Gastrocnemius medialis (tissue), 4 donors: Measurements from ENCODE around the gene STAMBP. TPM values are rescaled to one million over a fixed set of nuclear protein-coding genes. Genes with fewer than 3 reads are reported as not detected.

Source experiments
- ATAC-seq, 2 donors: fragments of 150-250 bp; one replicate each; pipeline ENCODE4 v1.9.1; 2016
- DNase-seq, 2 donors: peaks; one replicate each; pipeline ENCODE4 v3.0.0-alpha.2; 2019
- H3K27ac ChIP-seq, 4 donors: fragments of 200-600 bp; sonication (generic); 1 replicate in 1 of 4; 2 replicates in 3 of 4; pipeline ENCODE4 v1.5.1; 2016 to 2018; ENCODE audit warnings: mild to moderate bottlenecking in 2 of 4, moderate library complexity in 1 of 4
- H3K27me3 ChIP-seq, 3 donors: fragments of 200-600 bp; sonication (generic) in 2 of 3; 1 replicate in 1 of 3; 2 replicates in 2 of 3; pipeline versions ENCODE4 v1.5.1 to v1.6.0; 2016 to 2019; ENCODE audit warnings: mild to moderate bottlenecking in 1 of 3, moderate library complexity in 1 of 3
- H3K36me3 ChIP-seq, 2 donors: fragments of 200-600 bp; sonication (generic) in 1 of 2; one replicate each; pipeline ENCODE4 v1.5.1; 2017 to 2018
- H3K4me1 ChIP-seq, 2 donors: fragments of 200-600 bp; sonication (generic) in 1 of 2; one replicate each; pipeline ENCODE4 v1.5.1; 2016 to 2017; ENCODE audit warnings: mild to moderate bottlenecking in 2 of 2
- H3K4me3 ChIP-seq, 4 donors: fragments of 200-600 bp; sonication (generic) in 3 of 4; 1 replicate in 1 of 4; 2 replicates in 3 of 4; pipeline ENCODE4 v1.5.1; 2016 to 2019; ENCODE audit warnings: mild to moderate bottlenecking in 2 of 4
- H3K9me3 ChIP-seq, 3 donors: fragments of 200-600 bp; sonication (generic) in 2 of 3; 1 replicate in 1 of 3; 2 replicates in 2 of 3; pipeline ENCODE4 v1.5.1; 2016 to 2019
- CTCF ChIP-seq, 5 experiments: fragments of 450-650 bp in 3 of 5; fragments of 200-600 bp in 2 of 5; sonication (generic) in 2 of 5; IDR thresholded peaks in 4 of 5; conservative IDR thresholded peaks in 1 of 5; 1 replicate in 4 of 5; 2 replicates in 1 of 5; pipeline ENCODE4 v1.5.1; 2016 to 2019; ENCODE audit warnings: antibody characterized with exemption in 5 of 5, mild to moderate bottlenecking in 3 of 5, moderate library complexity in 3 of 5
- POLR2A ChIP-seq, 2 donors: fragments of 450-650 bp; IDR thresholded peaks; one replicate each; pipeline ENCODE4 v1.6.1; 2017; ENCODE audit warnings: antibody characterized with exemption in 2 of 2, mild to moderate bottlenecking in 2 of 2, moderate library complexity in 2 of 2
- in situ Hi-C, 4 donors: fragments of 200-750 bp; cut with MboI; loops; one replicate each; pipeline versions ENCODE4 v1.15.0 to v1.8.0; 2017; ENCODE audit warnings: low sequenced_read_pairs in 4 of 4
- intact Hi-C: fragments of 100-400 bp; cut with DNase I; formaldehyde crosslinking; loops from one replicate; pipeline ENCODE4 v1.15.1; 2023; ENCODE audit warnings: low total_unique reads
- total RNA-seq, 4 donors: library from RNA; depleted of rRNA; stranded (reverse); fragments of >200 nt; gene quantifications; one replicate each; pipeline versions ENCODE4 v1.1.0 to v1.2.3, GENCODE V29; 2016

STAMBP gene
- total RNA-seq, 4 donors from 2014 or later, result 38.0 to 85.4 (median 67.1) TPM

GRCh38 chr2:73837847-73838585, 9.3 kb downstream of the STAMBP start:
- H3K4me1 ChIP-seq, result peaks cover 37 to 50% of the 10 kb centered on the region in 2 donors
- TF ChIP-seq POLR2A (IDR thresholded peaks at IDR 0.05) (no peak), CTCF (IDR thresholded peaks at IDR 0.05 in 4 of 5, conservative IDR thresholded peaks at IDR 0.05 in 1 of 5) (no peak)
- H3K4me3 ChIP-seq, result no peak overlapping the region
- in situ Hi-C loops, result loop anchor here in 1 of 4 donors (25.0 kb wide), 1 partner anchor 324 kb away; no protein-coding TSS in a partner anchor
- DNase-seq (no peak), ATAC-seq (peak in 1 of 2 donors; percentile 35)
- no peaks in the 10 kb centered on the region for H3K36me3 ChIP-seq
- intact Hi-C loops, result no loop called here
- H3K27ac ChIP-seq, result peak overlapping the region; percentile 3 to 62 (median 26)
- no peaks in the 10 kb centered on the region for H3K27me3 ChIP-seq
- H3K9me3 ChIP-seq, result no peaks in the 10 kb centered on the region

DNA sequence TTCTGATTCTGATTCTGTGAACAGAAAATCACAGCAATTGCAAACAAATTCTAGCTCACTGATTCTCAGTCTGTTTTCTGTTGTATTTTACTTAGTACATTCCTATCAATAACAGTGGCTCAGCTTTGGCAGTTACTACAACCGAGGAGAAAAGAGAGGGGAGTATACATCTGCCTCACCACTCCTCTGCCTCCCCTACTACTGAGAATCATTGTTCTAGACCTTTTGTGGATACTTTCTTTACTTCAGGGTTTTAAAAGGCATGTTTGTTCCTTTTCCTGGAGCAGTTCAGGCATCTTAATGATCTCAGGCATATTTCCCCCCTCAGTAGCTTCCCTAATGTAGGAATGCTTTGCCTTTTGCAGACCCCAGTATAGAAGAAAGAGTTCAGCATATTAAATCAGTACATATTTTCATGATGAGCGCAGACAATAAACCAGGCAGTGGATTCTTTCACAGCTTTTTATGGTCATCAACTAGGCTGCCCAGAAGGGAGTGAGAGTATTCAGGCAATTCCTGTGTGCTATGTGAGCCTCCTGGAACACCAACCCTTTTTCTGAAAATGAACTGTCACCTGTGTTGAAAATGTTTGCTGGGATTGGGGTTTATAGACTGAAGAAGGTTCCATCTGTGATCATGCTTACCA, 10.3 kb downstream of the STAMBP start:
- peaks cover 28 to 41% of the 10 kb centered on the region in 2 donors for H3K4me1 ChIP-seq

GRCh38 chr2:73839653-73840411, 11.1 kb downstream of the STAMBP start:
- TF ChIP-seq POLR2A (IDR thresholded peaks at IDR 0.05), result no peak
- TF ChIP-seq CTCF (IDR thresholded peaks at IDR 0.05 in 4 of 5, conservative IDR thresholded peaks at IDR 0.05 in 1 of 5), result no peak
- DNase-seq, result no peak
- H3K27ac ChIP-seq, result peak overlapping the region in 2 of 4 donors; percentile 39 to 62
- intact Hi-C loops (no loop called here), in situ Hi-C loops (loop anchor here in 1 of 4 donors (25.0 kb wide), 1 partner anchor 322 kb away; no protein-coding TSS in a partner anchor)
- H3K4me1 ChIP-seq, result peaks cover 28 to 41% of the 10 kb centered on the region in 2 donors
- H3K27me3 ChIP-seq, result no peaks in the 10 kb centered on the region
- peaks cover 0 to 9% of the 10 kb centered on the region in 2 donors for H3K36me3 ChIP-seq
- no peak overlapping the region for H3K4me3 ChIP-seq
- no peaks in the 10 kb centered on the region for H3K9me3 ChIP-seq
- no peak for ATAC-seq

More for the DNA sequence above, 10.3 kb downstream of the STAMBP start:
- Histone ChIP-seq H3K27me3 (no peaks in the 10 kb centered on the region), H3K36me3 (peaks cover 0 to 1% of the 10 kb centered on the region in 2 donors), H3K27ac (peak overlapping the region; percentile 26 to 62 (median 32)), H3K9me3 (no peaks in the 10 kb centered on the region), H3K4me3 (no peak overlapping the region)
- intact Hi-C loops (no loop called here), in situ Hi-C loops (loop anchor here in 1 of 4 donors (25.0 kb wide), 1 partner anchor 323 kb away; no protein-coding TSS in a partner anchor)
- ATAC-seq, result no peak
- DNase-seq, result no peak
- no peak for TF ChIP-seq POLR2A (IDR thresholded peaks at IDR 0.05)
- TF ChIP-seq CTCF (IDR thresholded peaks at IDR 0.05 in 4 of 5, conservative IDR thresholded peaks at IDR 0.05 in 1 of 5), result no peak

DNA sequence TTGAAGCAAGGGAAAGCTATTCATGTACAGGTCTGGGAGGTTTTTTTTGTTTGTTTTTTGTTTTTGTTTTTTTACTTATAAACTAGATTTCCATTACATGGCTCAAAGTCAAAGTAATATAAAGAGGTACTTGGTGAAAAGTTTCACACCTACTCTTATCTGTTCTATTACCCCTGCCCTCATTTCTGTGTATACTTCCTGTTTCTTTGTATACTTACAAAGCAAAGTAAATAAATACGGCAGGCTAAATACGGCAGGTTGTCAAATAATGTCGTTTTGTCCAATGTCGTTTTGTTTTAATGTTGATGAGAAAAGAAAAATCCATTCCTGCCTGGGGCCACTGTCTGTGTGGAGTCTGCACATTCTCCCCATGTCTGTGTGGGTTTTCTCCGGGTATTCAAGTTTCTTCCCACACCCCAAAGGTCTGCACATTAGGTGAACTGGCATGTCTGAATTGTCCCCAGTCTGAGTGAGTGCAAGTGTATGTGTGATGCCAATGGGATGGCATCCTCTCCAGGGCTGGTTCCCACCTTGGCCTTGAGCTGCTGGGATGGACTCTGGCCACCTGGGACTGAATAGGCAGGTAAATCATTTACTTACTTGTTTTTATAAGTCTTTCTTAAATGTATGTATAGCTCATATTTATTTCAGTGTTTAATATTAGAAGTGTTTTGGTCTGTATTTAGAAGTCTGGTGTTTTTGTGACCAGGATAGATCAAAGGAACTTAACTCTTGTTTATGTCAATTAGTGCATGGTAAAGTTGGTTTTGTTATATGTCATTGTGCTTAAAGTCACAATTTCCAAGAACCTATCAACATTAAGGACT, 13.4 kb downstream of the STAMBP start:
- Histone ChIP-seq H3K9me3 (no peaks in the 10 kb centered on the region), H3K36me3 (peaks cover 3 to 32% of the 10 kb centered on the region in 2 donors), H3K4me3 (no peak overlapping the region), H3K4me1 (peaks cover 28 to 31% of the 10 kb centered on the region in 2 donors), H3K27me3 (no peaks in the 10 kb centered on the region), H3K27ac (peak overlapping the region in 1 of 4 donors; percentile 27)
- intact Hi-C loops, result no loop called here
- no peak for DNase-seq
- no peak for ATAC-seq
- TF ChIP-seq CTCF (IDR thresholded peaks at IDR 0.05 in 4 of 5, conservative IDR thresholded peaks at IDR 0.05 in 1 of 5) (no peak), POLR2A (IDR thresholded peaks at IDR 0.05) (no peak)
- in situ Hi-C loops, result loop anchor here in 1 of 4 donors (25.0 kb wide), 1 partner anchor 320 kb away; no protein-coding TSS in a partner anchor
